ENCODE data around the gene RNF220.

Gene RNF220

GRCh38 chr1:44701141-44701573 is 296.1 kb downstream of the RNF220 start:
- no peak for DNase-seq (ENCODE audit: low read depth in 2 of 2)
